NOMO-1 treated with dmso at 0.1 percent for 144 hours (cell line): ENCODE results near the gene TMEM151B.

Source experiments
- DNase-seq: peaks from one replicate; lab custom pipeline; 2025; ENCODE audit not compliant: unreplicated experiment; lab: John Stamatoyannopoulos, UW

TMEM151B gene

DNA sequence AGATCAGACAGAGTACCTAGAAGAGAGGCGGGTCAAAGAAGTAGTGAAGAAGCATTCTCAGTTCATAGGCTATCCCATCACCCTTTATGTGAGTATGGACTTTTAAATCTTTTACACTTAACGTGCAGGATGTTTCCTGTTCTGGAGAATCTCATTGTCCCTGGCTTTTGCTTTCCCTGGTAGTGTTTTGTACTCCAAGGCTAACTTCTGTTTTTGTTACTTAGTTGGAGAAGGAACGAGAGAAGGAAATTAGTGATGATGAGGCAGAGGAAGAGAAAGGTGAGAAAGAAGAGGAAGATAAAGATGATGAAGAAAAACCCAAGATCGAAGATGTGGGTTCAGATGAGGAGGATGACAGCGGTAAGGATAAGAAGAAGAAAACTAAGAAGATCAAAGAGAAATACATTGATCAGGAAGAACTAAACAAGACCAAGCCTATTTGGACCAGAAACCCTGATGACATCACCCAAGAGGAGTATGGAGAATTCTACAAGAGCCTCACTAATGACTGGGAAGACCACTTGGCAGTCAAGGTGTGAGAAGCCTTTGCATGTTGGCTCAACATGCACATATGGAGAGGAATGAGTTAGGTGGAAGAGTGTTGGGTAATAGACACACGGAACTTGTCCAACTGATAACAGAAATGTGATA is 20.1 kb upstream of the TMEM151B start:
- DNase-seq: no peak

DNA sequence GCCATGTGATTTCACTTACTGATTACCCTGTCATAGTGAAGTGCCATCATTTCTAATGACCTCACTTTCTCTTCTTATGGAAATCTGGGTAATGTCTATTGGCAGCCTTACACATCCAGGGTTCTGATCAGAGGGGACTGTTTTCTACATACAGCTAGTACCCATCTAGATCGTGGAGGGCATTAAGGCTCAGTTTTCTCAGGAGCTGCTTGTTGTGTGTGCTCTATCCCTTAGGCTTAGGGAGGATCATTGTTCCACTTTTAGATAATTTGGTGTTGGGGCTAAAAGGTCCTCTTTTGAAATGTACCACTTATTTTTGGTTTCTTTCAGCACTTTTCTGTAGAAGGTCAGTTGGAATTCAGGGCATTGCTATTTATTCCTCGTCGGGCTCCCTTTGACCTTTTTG is 19.5 kb upstream of the TMEM151B start:
- DNase-seq: no peak

DNA sequence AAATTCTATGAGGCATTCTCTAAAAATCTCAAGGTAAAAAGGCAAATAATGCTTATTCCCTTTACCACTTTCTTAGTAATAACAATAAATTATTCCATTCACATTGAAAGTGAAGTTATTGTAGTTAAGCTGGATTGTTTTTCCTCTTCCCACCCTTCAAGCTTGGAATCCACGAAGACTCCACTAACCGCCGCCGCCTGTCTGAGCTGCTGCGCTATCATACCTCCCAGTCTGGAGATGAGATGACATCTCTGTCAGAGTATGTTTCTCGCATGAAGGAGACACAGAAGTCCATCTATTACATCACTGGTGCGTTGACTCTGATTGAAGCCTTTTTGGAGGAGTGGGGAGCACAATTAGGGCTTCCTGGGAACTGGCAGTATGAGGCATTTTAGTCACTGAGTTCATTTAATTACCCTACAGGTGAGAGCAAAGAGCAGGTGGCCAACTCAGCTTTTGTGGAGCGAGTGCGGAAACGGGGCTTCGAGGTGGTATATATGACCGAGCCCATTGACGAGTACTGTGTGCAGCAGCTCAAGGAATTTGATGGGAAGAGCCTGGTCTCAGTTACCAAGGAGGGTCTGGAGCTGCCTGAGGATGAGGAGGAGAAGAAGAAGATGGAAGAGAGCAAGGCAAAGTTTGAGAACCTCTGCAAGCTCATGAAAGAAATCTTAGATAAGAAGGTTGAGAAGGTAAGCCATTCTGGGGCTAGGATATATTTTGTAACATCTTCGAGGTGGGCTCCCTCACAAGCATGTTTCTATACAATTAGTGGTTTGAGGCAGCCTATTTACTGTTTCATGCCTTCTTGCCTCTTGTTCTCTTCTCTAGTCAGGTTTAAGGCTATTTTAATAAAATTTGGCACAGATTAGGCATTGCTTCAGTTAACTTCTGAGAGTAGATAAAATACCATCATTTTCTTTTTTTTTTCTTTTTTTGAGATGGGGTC is 18.4 kb upstream of the TMEM151B start:
- no peak for DNase-seq

DNA sequence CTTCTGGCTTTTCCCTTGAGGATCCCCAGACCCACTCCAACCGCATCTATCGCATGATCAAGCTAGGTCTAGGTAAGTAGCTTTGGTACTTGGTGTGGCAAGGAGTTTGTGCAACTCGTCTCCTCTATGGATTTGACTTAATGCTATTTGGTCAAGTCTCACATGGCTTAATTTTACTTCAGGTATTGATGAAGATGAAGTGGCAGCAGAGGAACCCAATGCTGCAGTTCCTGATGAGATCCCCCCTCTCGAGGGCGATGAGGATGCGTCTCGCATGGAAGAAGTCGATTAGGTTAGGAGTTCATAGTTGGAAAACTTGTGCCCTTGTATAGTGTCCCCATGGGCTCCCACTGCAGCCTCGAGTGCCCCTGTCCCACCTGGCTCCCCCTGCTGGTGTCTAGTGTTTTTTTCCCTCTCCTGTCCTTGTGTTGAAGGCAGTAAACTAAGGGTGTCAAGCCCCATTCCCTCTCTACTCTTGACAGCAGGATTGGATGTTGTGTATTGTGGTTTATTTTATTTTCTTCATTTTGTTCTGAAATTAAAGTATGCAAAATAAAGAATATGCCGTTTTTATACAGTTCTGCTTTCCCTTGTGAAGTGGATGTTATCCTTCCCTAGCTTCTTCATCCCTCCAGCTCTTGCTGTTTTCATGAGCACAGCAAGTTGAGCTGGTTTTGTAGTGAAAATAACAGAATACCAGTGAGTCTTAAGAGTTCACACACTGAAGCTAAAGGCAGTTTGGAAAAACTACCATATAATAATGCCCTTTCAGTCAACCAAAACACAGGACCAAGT is 16.7 kb upstream of the TMEM151B start:
- peak; percentile 17 for DNase-seq

DNA sequence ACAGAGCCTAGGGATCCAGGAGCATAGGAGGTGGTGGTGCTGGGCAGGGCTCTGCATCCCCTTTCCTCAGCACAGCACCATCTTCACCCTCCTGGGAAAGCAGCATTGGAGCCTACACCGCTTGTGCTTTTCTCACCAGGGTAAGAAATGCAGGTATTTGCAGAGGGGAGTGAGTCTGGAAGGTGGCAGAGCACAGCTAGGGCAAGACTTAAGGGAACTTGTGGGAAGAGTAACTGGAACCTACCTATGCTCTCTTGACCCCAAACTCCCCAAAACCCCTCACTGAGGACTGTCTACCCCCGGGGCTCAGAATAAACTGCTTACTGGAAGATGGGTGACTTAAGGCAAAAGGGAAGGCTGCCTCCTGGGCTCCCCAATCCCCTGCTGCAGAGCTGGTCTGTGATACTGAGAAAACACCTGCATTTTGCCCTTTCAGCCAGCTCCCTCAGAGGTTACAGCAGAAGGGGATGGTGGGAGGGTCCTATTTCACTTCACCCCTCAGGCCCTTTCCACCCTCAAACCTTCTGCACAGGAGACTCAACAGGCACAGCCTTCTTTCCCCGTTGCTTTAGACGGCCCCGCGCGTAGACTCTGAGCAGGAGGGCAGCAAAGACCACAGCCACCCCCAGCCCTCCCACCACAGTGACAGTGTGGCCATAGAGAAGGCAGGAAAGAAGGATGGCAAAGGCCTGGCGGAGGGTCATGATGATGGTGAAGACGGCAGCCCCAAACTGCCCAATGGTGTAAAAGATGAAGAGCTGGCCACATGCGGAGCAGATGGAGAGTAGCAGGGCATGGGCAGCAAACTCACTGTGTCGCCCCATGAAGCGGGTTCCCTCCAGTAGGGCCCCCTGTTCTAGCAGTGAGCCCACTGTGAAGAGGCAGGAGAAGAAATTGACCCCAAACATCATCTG is 15.8 kb upstream of the TMEM151B start:
- no peak for DNase-seq

DNA sequence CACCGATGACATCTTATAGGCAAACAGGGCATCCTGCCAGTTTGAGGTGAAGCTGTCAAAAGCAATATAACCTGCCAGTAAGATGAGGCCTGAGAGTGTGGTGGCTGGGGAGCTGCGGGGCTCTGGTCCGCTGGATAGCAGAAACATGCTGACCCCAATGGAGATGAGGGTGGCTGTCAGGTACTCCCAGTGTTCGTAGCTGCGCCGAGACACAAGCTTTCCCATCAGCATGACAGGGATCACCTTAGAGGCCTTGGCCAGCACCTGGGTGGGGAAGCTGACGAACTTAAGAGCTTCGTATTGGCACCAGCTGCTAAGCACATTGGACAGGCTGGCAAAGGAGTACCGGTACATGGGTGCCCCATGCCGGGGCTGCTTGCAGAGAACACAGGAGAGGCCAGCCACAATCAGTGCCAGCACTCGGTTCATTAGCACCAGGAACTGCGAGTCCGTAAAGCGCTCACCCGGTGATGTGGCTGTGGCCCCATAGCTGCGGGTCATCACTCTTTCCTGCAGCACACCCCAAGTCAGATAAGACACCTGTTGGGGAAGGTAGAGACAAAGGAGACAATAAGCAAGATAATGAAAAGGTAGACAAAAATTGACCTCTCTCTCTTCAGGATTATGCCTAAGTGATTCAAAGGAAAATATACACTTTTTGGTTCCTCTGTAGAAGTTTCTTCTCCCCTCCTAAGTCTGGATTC is 15.0 kb upstream of the TMEM151B start:
- DNase-seq: no peak

DNA sequence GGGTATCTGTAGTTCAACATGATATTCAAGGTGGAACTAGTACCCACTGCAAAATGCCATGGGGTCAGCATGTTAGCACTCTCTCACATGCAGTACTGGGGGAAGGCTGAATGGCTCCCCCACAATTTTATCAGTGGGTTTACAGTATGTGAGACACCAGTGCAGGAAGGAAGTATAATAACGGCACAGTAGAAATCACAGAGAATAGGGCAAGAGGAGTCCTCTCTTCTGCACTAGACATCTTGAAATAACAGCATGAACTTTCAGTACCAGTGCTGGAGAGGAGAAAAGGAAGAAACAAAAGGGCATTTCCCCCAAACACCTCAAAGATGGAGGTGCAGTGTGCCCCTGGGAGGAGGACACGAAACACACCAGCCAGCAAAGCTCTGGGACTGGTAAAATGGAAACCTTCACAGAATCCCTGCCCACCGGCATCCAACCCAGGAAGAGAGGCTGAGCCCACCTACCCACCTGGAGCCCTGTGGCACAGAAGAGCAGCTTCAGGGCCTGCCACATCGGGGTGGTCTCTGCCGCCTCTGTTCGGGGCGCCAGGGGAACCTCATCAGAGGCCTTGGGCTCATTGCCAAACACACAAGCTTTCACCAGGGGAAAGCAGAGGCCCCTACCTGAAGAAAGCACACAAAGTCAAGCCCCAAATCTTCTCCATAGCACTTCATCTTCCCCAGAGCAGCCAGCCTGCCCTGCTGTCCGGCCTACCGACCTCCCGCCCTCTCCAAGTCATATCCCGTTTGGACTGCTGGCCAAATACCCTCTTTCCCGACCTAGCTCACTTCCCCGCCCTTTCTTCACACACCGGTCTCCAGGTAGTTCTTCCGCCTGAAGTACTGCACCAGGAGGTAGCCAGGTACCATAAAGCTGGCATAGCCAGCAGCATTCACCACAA is 14.1 kb upstream of the TMEM151B start:
- DNase-seq: no peak

DNA sequence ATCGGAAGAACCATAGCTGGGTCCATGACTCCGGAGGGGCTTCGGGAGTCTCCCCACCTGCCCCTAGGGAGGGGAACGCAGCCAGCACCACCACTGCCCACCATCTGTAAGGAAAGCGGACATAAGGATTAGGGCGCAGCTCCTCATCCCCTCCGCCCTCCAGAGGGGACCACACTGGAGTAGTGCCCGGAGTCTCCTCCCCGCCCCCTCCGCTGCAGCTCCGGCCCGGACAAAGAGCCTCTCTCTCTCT is 13.6 kb upstream of the TMEM151B start:
- DNase-seq: no peak

DNA sequence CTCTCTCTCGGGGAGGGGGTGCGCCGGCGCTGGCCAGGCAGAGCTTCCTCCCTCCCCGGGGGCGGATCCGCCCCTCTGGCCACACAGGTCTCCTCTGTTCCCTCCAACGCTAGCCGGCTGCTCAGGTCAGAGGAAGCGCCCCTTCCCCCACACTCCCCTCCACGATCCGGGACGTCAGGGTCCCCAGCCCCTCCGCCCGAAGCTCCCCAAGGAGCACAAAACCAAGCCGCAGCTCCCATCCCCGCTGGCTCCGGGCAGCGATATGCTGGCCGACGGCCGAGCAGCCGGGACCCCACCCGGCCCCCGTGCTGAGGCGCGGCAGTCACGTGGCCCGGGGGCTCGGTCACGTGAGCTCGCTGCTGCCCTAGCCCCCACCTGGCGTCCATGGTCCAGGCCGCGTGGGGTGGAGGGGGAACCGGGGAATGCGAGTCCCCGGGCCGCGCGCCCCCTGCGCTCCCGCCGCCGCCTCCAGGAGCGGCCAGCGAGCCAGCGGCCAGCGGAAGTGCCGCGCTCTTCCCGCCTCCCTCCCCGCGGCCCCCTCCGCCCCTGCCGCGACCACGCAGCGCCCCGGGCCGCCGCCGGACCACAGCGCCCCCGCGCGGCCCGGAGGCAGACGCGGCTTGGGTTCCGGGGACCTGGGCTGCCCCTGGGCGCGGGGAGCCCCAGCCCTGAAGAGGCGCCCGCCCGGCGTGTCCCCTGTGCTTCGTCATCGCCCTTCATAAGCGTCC is 13.1 kb upstream of the TMEM151B start, which contains the start of gene SLC35B2:
TSS of gene SLC35B2 (minus strand) at position 504 of the 728 bp plus-strand sequence. CDS start at position 386, 118 bp downstream.
- peak; percentile 48 for DNase-seq

DNA sequence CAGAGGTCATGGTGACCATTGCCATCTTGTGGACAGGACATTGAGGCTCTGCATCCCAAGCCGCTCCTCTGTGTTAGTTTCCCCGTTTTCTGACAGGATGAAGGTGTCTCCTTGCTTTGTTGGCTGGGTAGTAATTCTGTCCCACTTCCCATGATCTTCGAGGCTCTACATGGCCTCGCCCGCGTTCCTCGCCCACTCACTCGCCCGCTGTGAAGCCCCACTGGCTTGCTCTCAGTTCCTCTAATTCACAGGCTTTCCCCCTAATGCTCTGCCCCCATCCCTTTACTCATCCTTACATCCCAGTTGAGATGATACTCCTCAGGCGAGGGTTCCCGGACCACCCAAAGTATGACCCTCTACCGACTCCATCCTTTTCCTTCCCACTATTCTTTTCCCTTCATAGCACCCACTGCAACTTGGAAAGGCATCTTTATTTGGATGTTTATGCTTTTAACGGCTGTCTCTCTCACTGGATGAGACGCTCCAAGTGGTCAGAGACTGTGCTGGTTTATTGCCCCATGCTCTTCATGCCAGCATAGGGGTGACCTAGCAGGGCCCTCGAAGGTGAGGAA is 12.4 kb upstream of the TMEM151B start:
- no peak for DNase-seq

DNA sequence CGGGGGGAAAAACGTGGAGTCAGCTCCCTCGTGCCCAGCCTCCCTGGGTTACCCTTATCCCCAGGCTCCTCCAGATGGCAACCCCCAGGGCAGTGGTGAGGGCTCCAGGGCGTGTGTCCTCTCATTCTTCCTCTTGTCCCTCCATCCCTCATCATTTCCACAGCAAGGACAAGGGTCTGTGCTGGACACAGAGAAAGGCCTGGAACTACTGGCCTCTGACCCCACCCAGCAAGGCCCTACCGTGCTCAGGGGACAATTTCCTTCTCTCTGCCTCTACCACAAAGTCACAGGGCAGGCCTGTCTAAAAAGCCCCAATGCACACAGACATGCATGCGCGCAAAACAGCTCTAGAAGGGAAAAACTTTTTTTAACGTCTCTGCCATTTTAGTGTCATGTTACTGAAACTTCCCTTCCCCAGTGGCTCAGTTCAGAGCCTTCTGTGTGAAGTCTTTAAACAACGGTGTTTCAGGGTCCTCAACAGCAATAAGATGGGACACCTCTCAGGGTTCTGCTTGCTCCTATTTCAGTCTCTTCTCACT is 11.9 kb upstream of the TMEM151B start:
- DNase-seq: no peak

DNA sequence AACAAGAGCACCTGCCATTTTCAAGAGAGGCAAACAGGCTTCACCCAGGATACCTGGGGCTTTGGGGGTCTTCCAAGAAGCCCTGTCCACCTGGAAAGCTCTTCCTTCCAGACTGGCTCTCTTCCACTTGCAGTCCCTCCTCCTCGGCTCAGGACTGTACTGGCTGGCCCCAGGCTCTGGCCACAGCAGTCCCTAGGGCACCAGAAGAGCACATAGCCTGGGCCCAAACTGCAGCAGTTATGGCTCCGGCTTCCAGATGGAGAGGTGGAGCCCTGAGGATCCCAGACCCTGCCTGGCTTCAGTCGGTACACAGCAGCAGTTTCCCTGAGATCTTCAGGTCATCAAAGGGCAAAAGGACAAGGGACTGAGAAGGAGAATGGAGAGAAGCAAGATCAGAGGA is 11.3 kb upstream of the TMEM151B start:
- no peak for DNase-seq

DNA sequence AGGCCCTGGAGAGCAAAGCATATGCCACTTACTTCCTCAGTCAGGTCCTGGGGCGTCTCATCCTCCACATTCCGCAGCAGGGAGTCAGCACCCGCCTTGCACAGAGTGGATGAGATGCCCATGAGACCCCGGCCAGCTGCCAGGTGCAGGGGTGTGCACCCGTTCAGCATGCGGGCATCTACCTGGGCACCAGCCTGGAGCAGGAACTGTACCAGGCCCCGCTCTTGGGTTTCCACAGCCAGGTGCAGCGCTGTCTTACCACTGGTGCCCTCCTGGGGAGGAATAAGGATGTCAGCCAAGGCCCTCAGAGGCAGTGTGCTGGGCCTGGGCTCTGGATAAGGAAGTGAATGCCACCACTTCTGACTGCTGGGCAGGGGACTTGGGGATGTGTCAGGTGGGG is 10.2 kb upstream of the TMEM151B start:
- DNase-seq: no peak

DNA sequence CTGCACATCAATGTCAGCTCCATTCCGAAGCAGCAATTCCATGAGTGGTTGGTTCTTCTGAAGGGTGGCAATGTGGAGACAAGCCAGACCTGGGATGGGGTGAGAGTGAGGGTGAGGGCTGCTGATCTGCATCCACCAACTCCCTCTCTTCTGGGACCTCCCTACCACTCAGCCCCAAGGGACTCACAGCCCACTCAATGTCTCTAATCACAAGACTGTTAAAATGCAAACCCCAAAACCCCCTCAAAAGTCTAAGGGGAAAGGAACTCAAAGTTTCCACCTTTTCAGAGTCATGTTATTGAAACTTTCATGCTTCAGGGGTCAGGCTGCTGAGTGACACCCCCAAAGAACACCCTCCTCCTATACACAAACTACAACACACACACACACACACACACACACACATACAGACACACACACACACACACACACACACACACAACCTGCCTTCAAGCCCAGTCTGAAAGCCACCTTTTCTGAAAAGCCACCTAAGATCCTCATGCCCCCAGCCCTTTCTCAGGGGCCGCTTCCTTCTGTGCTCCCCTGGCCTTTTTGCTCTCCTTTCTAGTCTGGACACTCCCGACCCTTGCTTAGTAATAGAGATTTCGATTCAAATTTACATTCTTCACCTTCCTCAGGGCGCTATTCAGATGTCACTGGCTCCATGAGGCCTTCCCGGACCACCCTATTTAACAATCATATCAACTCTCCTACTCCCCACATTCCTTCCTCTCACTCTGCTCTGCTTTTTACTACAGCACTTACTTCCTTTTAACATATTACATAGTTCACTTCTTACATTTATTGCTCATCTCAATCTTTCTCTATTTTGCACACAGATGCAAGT is 9.6 kb upstream of the TMEM151B start:
- no peak for DNase-seq

DNA sequence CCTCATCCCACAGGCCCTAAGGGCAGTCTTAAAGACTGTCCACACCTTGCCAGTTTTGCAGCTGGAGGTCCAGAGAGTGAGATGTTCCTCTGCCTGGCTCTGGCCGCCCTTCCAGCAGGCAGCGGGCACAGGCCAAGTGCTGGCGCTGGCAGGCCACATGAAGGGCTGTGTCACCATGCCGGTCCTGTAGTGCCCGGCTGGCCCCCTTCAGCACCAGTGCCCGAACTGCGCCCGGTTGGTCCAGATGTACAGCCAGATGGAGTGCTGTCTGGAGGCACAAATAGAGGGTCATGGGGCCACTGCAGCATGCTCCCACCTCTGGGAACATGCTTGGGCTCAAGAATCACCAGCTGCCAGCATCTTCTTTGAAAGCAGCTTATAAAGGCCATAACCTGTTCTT is 8.7 kb upstream of the TMEM151B start:
- no peak for DNase-seq

DNA sequence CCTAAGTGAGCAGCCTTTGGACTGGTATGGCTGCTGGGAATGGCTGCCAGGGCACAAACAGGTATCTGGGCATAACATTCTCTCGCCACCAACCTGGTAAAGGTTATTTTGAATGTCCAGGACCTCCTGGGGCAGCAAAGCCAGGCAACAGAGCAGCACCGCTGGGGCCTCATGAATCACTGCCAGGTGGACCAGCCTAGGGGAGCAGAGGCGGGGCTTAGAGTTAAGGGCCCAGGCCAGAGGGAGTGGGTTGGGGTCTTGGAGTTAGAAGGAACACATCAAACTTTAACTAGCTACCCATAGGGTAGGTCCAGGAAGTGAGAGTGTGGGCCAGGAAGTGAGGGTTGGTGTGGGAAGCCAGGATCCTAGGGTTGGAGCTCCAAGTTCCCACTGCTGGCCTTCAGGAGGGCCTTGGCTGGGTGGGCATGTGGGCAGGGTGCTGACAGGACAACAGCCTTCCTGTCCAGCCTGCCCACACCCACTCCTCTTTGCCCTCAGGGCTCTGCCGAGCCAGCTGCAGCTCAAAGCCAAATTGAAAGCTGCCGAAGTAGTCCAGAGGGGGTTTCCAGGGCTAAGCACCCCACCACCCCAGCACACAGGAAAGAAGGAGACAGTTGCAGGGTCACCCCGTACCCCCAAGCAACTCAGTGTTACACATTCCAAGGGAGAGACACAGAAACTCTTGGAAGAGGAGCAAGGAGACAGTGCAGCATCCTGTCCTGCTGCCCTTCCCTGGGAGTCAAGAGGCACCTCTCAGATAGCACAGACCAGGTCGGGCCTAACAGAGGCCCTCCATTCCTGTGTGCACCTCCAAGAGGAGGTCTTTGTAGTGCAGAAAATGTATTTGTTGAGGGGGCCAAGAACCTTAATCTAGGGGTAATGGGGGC is 7.5 kb upstream of the TMEM151B start:
- no peak for DNase-seq
